PC-3 (cell line): ENCODE results near the gene JARID2. TPM values are rescaled to one million over a fixed set of nuclear protein-coding genes. Genes with fewer than 3 reads are reported as not detected.
"Not testable (repeated sequence)": the region's sequence is repeated elsewhere in the genome, so short reads cannot be mapped to it uniquely, and the experiment has no call there.

Experiments
- ATAC-seq: fragments of 200-7000 bp; cut with Tn5 transposase; 2 replicates; pipeline ENCODE4 v1.9.1; 2020; ENCODE audit warnings: mild to moderate bottlenecking, moderate library complexity
- BruUV-seq: library from RNA; stranded (reverse); fragments of 400-500 nt; replicated peaks from 2 replicates; lab custom pipeline; 2021; lab: Mats Ljungman, UMichigan
- CTCF ChIA-PET: fragments of 300-600 bp; sonication (Branson Sonifier 250); formaldehyde crosslinking; loops from one replicate; lab custom pipeline; 2022; ENCODE audit warnings: antibody characterized with exemption; lab: Charles Lee
- POLR2A ChIA-PET: fragments of 300-600 bp; sonication (Branson Sonifier 250); formaldehyde crosslinking; loops from one replicate; lab custom pipeline; 2022; ENCODE audit warnings: antibody characterized with exemption; ENCODE audit not compliant: unreplicated experiment; lab: Charles Lee
- DNase-seq: peaks from one replicate; pipeline ENCODE4 v3.0.0-alpha.2; 2015
- H2AFZ ChIP-seq: fragments of 300-600 bp; sonication (generic); 2 replicates; pipeline ENCODE4 v1.6.0; 2016; ENCODE audit warnings: antibody characterized with exemption, low read length
- H3F3A ChIP-seq: fragments of 300-600 bp; sonication (generic); one replicate; pipeline ENCODE4 v1.6.0; 2017; ENCODE audit warnings: antibody characterized with exemption, low read length, control low read depth, mild to moderate bottlenecking; ENCODE audit not compliant: unreplicated experiment
- H3K27ac ChIP-seq: fragments of 300-600 bp; sonication (generic); 2 replicates; pipeline ENCODE4 v1.5.1; 2016; ENCODE audit warnings: mild to moderate bottlenecking, low read length
- H3K27me3 ChIP-seq: fragments of 300-600 bp; sonication (generic); 2 replicates; pipeline ENCODE4 v1.6.1; 2016; ENCODE audit warnings: low read length, mixed read lengths
- H3K36me3 ChIP-seq: fragments of 300-600 bp; sonication (generic); 2 replicates; pipeline ENCODE4 v1.6.1; 2016; ENCODE audit warnings: low read depth, mixed run types, low read length, mixed read lengths
- H3K4me1 ChIP-seq: fragments of 300-600 bp; sonication (generic); 2 replicates; pipeline ENCODE4 v1.5.1; 2016; ENCODE audit warnings: low read length; ENCODE audit not compliant: insufficient read depth
- H3K4me2 ChIP-seq: fragments of 300-600 bp; sonication (generic); 2 replicates; pipeline ENCODE4 v1.6.0; 2016; ENCODE audit warnings: low read length
- H3K4me3 ChIP-seq: fragments of 300-600 bp; sonication (generic); 2 replicates; pipeline ENCODE4 v1.5.1; 2016; ENCODE audit warnings: mild to moderate bottlenecking, low read length, mixed read lengths
- H3K79me2 ChIP-seq: fragments of 300-600 bp; sonication (generic); 2 replicates; pipeline ENCODE4 v1.6.1; 2017; ENCODE audit warnings: low read length, mixed read lengths
- H3K9ac ChIP-seq: fragments of 300-600 bp; sonication (generic); 2 replicates; pipeline ENCODE4 v1.6.0; 2016; ENCODE audit warnings: mild to moderate bottlenecking, low read length
- H3K9me2 ChIP-seq: fragments of 300-600 bp; sonication (generic); replicated peaks from 2 replicates; pipeline ENCODE4 v1.6.1; 2016; ENCODE audit warnings: mixed run types, low read length, mixed read lengths
- H3K9me3 ChIP-seq: fragments of 300-600 bp; sonication (generic); 2 replicates; pipeline ENCODE4 v1.6.1; 2016; ENCODE audit warnings: low read length, mixed read lengths
- H4K20me1 ChIP-seq: fragments of 300-600 bp; sonication (generic); 2 replicates; pipeline ENCODE4 v1.6.1; 2016; ENCODE audit warnings: low read length, mixed read lengths
- EZH2 ChIP-seq: fragments of 300-600 bp; sonication (generic); IDR thresholded peaks from one replicate; pipeline ENCODE4 v1.6.1; 2017; ENCODE audit warnings: antibody characterized with exemption, mild to moderate bottlenecking, low read length; ENCODE audit not compliant: unreplicated experiment
- EZH2phosphoT487 ChIP-seq: fragments of 300-600 bp; sonication (generic); IDR thresholded peaks from 2 replicates; pipeline ENCODE4 v1.6.1; 2018; ENCODE audit warnings: mild to moderate bottlenecking, antibody characterized with exemption, low read length, borderline replicate concordance
- intact Hi-C: fragments of 100-400 bp; cut with micrococcal nuclease; formaldehyde crosslinking; loops from 2 replicates; pipeline ENCODE4 v1.9.0; 2023
- total RNA-seq: library from RNA; depleted of rRNA; stranded (reverse); fragments of >200 nt; gene quantifications from 2 replicates; pipeline ENCODE4 v1.2.3, GENCODE V29; 2014
- TF ChIP-seq, protein P1 (sequence below): fragments of 300-600 bp; sonication (generic); conservative IDR thresholded peaks from 2 replicates; pipeline ENCODE4 v1.5.1; 2017; ENCODE audit warnings: antibody characterized with exemption, low read depth, mild to moderate bottlenecking, low read length

JARID2 gene
- total RNA-seq, 1 experiment from 2014 or later, result 11.0 TPM

DNA sequence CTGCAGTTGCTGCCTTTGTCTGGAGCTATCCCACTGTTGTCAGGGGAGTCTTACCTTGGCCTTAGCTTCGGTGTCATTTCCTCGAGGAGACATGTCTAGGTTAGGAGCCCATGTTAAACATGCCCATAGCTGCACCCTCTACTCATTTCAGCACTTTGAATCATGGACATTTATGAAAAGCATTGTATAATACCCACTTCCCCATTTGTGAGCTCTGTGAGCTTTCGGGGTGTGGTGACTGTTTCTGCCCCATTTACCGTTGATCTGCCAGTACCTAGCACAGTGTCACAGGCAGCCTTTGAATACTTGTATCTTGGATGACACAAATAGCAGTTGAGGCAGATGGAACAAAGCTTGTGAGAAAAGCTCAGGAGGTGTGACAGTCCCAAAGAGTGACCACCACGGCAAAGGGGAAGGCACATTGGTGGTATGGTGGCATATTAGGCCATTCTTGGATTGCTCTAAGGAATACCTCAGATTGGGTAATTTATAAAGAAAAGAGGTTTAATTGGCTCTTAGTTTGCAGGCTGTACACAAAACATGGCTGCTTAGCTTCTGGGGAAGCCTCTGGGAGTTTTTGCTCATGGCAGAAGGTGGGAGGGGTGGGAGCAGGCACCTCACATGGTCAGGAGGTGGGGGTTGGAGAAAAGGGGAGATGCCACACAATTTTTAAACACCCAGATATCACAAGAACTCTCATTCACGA, 42.0 kb downstream of the JARID2 start:
- TF ChIP-seq EZH2phosphoT487 (no peak), EZH2 (no peak)
- TF ChIP-seq, protein P1, sequence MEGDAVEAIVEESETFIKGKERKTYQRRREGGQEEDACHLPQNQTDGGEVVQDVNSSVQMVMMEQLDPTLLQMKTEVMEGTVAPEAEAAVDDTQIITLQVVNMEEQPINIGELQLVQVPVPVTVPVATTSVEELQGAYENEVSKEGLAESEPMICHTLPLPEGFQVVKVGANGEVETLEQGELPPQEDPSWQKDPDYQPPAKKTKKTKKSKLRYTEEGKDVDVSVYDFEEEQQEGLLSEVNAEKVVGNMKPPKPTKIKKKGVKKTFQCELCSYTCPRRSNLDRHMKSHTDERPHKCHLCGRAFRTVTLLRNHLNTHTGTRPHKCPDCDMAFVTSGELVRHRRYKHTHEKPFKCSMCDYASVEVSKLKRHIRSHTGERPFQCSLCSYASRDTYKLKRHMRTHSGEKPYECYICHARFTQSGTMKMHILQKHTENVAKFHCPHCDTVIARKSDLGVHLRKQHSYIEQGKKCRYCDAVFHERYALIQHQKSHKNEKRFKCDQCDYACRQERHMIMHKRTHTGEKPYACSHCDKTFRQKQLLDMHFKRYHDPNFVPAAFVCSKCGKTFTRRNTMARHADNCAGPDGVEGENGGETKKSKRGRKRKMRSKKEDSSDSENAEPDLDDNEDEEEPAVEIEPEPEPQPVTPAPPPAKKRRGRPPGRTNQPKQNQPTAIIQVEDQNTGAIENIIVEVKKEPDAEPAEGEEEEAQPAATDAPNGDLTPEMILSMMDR, result no peak
- Histone ChIP-seq H3K4me1 (peaks cover 39% of the 10 kb centered on the region), H3F3A (no peaks in the 10 kb centered on the region), H3K36me3 (0 out of 2 replicates have a peak, but pooled peaks cover 3% of the 10 kb centered on the region), H3K9me2 (no peaks in the 10 kb centered on the region), H3K4me2 (no peak overlapping the region), H4K20me1 (peaks cover 27% of the 10 kb centered on the region; the same call in 1 of the 2 replicates), H3K9me3 (no peaks in the 10 kb centered on the region), H2AFZ (no peak overlapping the region), H3K9ac (no peak overlapping the region), H3K27me3 (no peaks in the 10 kb centered on the region), H3K79me2 (peaks cover 84% of the 10 kb centered on the region), H3K4me3 (no peak overlapping the region), H3K27ac (no peak overlapping the region)
- ATAC-seq (no peak), DNase-seq (no peak)
- no TSS peak for BruUV-seq
- intact Hi-C loops, result no loop called here
- POLR2A ChIA-PET, result no interaction called here
- CTCF ChIA-PET, result no interaction called here

DNA sequence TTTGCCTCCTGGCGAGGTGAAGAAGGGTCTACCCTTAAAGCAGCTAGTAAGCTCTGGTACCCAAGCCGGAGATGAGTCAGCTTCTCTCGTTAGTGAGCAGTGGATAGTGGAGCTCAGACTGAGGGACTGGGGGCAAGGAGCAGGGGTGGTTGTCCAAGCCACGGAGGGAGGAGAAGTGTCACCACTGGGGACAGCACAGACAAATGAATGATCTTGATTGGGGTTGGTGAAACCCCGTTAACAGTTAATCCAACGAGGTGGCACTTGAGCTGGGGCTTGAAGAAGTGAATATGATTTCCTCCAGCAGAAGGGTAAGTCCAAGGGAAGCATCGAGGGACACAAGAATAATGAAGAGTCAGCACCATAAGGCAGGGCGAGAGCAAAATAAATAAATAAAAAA, 43.0 kb downstream of the JARID2 start:
- no peak overlapping the region for H3K9ac ChIP-seq
- no peaks in the 10 kb centered on the region for H3F3A ChIP-seq
- no peaks in the 10 kb centered on the region for H3K9me3 ChIP-seq
- no peak overlapping the region for H3K27ac ChIP-seq
- TF ChIP-seq, protein P1, result no peak
- TF ChIP-seq EZH2phosphoT487 (no peak), EZH2 (no peak)
- POLR2A ChIA-PET, result no interaction called here
- H3K4me3 ChIP-seq, result no peak overlapping the region
- DNase-seq (no peak), ATAC-seq (no peak)
- no peaks in the 10 kb centered on the region for H3K27me3 ChIP-seq
- intact Hi-C loops, result no loop called here
- H4K20me1 ChIP-seq, result peaks cover 37% of the 10 kb centered on the region; the same call in 1 of the 2 replicates
- peaks cover 93% of the 10 kb centered on the region for H3K79me2 ChIP-seq
- no TSS peak for BruUV-seq
- H3K4me2 ChIP-seq, result no peak overlapping the region
- 0 out of 2 replicates have a peak, but pooled peaks cover 3% of the 10 kb centered on the region for H3K36me3 ChIP-seq
- H3K4me1 ChIP-seq, result peaks cover 39% of the 10 kb centered on the region
- no peaks in the 10 kb centered on the region for H3K9me2 ChIP-seq
- H2AFZ ChIP-seq, result no peak overlapping the region
- CTCF ChIA-PET, result no interaction called here

DNA sequence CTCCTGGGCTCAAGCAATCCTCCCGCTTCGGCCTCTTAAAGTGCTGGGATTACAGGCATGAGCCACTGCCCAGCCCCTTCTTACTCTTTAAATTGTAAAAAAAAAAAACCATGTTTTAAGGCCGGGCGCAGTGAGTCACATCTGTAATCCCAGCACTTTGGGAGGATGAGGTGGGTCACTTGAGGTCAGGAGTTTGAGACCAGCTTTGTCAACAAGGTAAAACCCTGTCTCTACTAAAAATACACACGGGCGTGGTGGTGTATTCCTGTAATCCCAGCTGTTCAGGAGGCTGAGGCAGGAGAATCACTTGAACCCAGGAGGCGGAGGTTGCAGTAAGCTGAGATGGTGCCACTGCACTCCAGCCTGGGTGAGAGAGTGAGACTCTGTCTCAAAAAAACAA, 43.6 kb downstream of the JARID2 start:
- ATAC-seq, result peak; percentile 25
- H3F3A ChIP-seq, BruUV-seq, CTCF ChIA-PET, H3K36me3 ChIP-seq, H3K27me3 ChIP-seq, H3K9me3 ChIP-seq, H2AFZ ChIP-seq, H3K9me2 ChIP-seq, H3K9ac ChIP-seq, H3K4me3 ChIP-seq, intact Hi-C loops, POLR2A ChIA-PET, H3K27ac ChIP-seq: not testable (repeated sequence)
- peak; percentile 58 for DNase-seq
- H3K79me2 ChIP-seq, result peaks cover 93% of the 10 kb centered on the region
- peaks cover 33% of the 10 kb centered on the region for H3K4me1 ChIP-seq
- 0 out of 2 replicates have a peak overlapping the region, but pooled peaks have one; percentile 8 for H3K4me2 ChIP-seq
- peaks cover 38% of the 10 kb centered on the region; the same call in 1 of the 2 replicates for H4K20me1 ChIP-seq
